Frontal cortex (tissue), 4 donors: ENCODE measurements around the gene CA5A. TPM values are rescaled to one million over a fixed set of nuclear protein-coding genes. Genes with fewer than 3 reads are reported as not detected.
A peak's percentile ranks its signal among the peaks of the same experiment; 100 is the strongest.

Experiments used
- DNase-seq, 2 donors: peaks; one replicate each; pipeline ENCODE4 v3.0.0; 2012; ENCODE audit warnings: low spot score in 2 of 2
- FAIRE-seq: peaks from 2 replicates; lab custom pipeline; 2012; peaks lifted over from hg19 to GRCh38; lab: Jason Lieb, UNC
- total RNA-seq: library from RNA; depleted of rRNA; stranded (reverse); fragments of >200 nt; gene quantifications from one replicate; pipeline ENCODE4 v1.2.3, GENCODE V29; 2014
- donor health status: control.
- donor health status: control.
- donor health status: control.

CA5A gene
- total RNA-seq, 1 donor from 2014 or later: not detected

- FAIRE-seq (no peak), DNase-seq (no peak)
These were observed 27.8 kb upstream of the CA5A start for GRCh38 chr16:87964049-87964659.

- DNase-seq (no peak), FAIRE-seq (no peak)
These were observed 27.1 kb upstream of the CA5A start for GRCh38 chr16:87963400-87963799.

GRCh38 chr16:87961623-87962022, 25.3 kb upstream of the CA5A start:
- FAIRE-seq (no peak), DNase-seq (no peak)

- no peak for FAIRE-seq
- no peak for DNase-seq
These were observed 24.5 kb upstream of the CA5A start for GRCh38 chr16:87960852-87961251.

- FAIRE-seq (no peak), DNase-seq (no peak)
These were observed 24.0 kb upstream of the CA5A start for GRCh38 chr16:87960296-87960695.

GRCh38 chr16:87959391-87959990, 23.2 kb upstream of the CA5A start:
- no peak for DNase-seq
- FAIRE-seq: no peak

- FAIRE-seq (no peak), DNase-seq (no peak)
These were observed 22.3 kb upstream of the CA5A start for GRCh38 chr16:87958632-87959031.

- no peak for DNase-seq
- FAIRE-seq: no peak
These were observed 21.2 kb upstream of the CA5A start for GRCh38 chr16:87957296-87958094.

- DNase-seq (peak in 1 of 2 donors; percentile 42), FAIRE-seq (no peak)
These were observed 20.3 kb upstream of the CA5A start for GRCh38 chr16:87956365-87957231.

GRCh38 chr16:87956098-87956364, 19.7 kb upstream of the CA5A start:
- DNase-seq (no peak), FAIRE-seq (no peak)

GRCh38 chr16:87955302-87956097, 19.2 kb upstream of the CA5A start:
- no peak for DNase-seq

GRCh38 chr16:87954826-87955225, 18.5 kb upstream of the CA5A start:
- no peak for FAIRE-seq
- no peak for DNase-seq

More at GRCh38 chr16:87955302-87956097, 19.2 kb upstream of the CA5A start:
- FAIRE-seq: no peak

GRCh38 chr16:87954361-87954760, 18.0 kb upstream of the CA5A start:
- FAIRE-seq (no peak), DNase-seq (no peak)

GRCh38 chr16:87953308-87954215, 17.2 kb upstream of the CA5A start:
- FAIRE-seq: no peak
- no peak for DNase-seq

- DNase-seq (no peak), FAIRE-seq (no peak)
These were observed 16.4 kb upstream of the CA5A start for GRCh38 chr16:87952751-87953150.

- DNase-seq (no peak), FAIRE-seq (no peak)
These were observed 15.5 kb upstream of the CA5A start for GRCh38 chr16:87951552-87952538.

- DNase-seq (peak; percentile 96 to 97), FAIRE-seq (no peak)
These were observed 14.6 kb upstream of the CA5A start, which contains the start of gene BANP for GRCh38 chr16:87950765-87951551. BANP (plus strand) TSS chr16:87951434; CDS start chr16:87975116, 23,682 bp downstream.
